Measurements from ENCODE around the gene ANKRD34A.

GRCh38 chr1:145980457-145980994, 16.2 kb upstream of the ANKRD34A start:
- no peak for TF ChIP-seq EZH2 (IDR thresholded peaks at IDR 0.05; ENCODE audit: borderline replicate concordance, insufficient read depth, low read length, poor library complexity, severe bottlenecking)
- no peak for TF ChIP-seq EP300 (conservative IDR thresholded peaks at IDR 0.05; ENCODE audit: poor library complexity, severe bottlenecking)
- no peak for TF ChIP-seq CTCF (IDR thresholded peaks at IDR 0.05; ENCODE audit: poor library complexity, severe bottlenecking)
- TF ChIP-seq TAF1 (IDR thresholded peaks at IDR 0.05; ENCODE audit: low read depth) = no peak

Data from neural cell (in vitro differentiated cells).